Stomach (tissue), 4 donors: ENCODE data around the gene ELMO1.

Source experiments
- POLR2A ChIP-seq, 4 donors: fragments of 450-650 bp; IDR thresholded peaks; one replicate each; pipeline ENCODE4 v1.6.1; 2016; ENCODE audit warnings: antibody characterized with exemption in 4 of 4, control low read depth in 2 of 4, mild to moderate bottlenecking in 1 of 4, moderate library complexity in 1 of 4
- POLR2AphosphoS5 ChIP-seq, 3 donors: sonication (generic); formaldehyde crosslinking; IDR thresholded peaks; one replicate each; pipeline ENCODE4 v1.6.1; 2016; ENCODE audit warnings: antibody characterized with exemption in 3 of 3

GRCh38 chr7:37435156-37435855 is 13.4 kb downstream of the ELMO1 start:
- TF ChIP-seq POLR2AphosphoS5 (IDR thresholded peaks at IDR 0.05) (no peak), POLR2A (IDR thresholded peaks at IDR 0.05) (no peak)
